K562 (cell line): ENCODE measurements around the gene RCOR2. TPM values are rescaled to one million over a fixed set of nuclear protein-coding genes. Genes with fewer than 3 reads are reported as not detected.
A peak's percentile ranks its signal among the peaks of the same experiment; 100 is the strongest.

Source experiments
- ATF1 ChIP-seq, 2 experiments: fragments of 450-650 bp in 1 of 2; IDR thresholded peaks; 2 replicates each; pipeline ENCODE4 v1.6.1; 2016; ENCODE audit warnings: missing compliant biosample characterization in 1 of 2, missing genetic modification characterization in 1 of 2
- CHD4 ChIP-seq: fragments of 200-600 bp; sonication (generic); IDR thresholded peaks from 3 replicates; pipeline ENCODE4 v1.6.1; 2012; ENCODE audit warnings: low read depth, mild to moderate bottlenecking, mixed read lengths, low read length, inconsistent platforms; ENCODE audit not compliant: insufficient read depth, insufficient replicate concordance, poor library complexity, severe bottlenecking
- GTF3C2 ChIP-seq: IDR thresholded peaks from 3 replicates; pipeline ENCODE4 v1.6.1; 2011; ENCODE audit warnings: borderline replicate concordance, mild to moderate bottlenecking, moderate library complexity; ENCODE audit not compliant: insufficient read length; ENCODE audit errors: extremely low read depth
- HEY1 ChIP-seq: fragments of 250-450 bp; sonication (Bioruptor Pico); IDR thresholded peaks from 2 replicates; pipeline ENCODE4 v1.5.0; 2020; ENCODE audit warnings: mild to moderate bottlenecking, moderate library complexity, borderline replicate concordance
- HMG20B ChIP-seq: fragments of 250-450 bp; sonication (Bioruptor Pico); IDR thresholded peaks from 2 replicates; pipeline ENCODE4 v1.5.0; 2021; ENCODE audit warnings: mild to moderate bottlenecking
- NR2F6 ChIP-seq: fragments of 450-650 bp; formaldehyde crosslinking; IDR thresholded peaks from 2 replicates; pipeline ENCODE4 v1.4.0; 2020; ENCODE audit warnings: mild to moderate bottlenecking
- SMAD4 ChIP-seq: fragments of 250-450 bp; sonication (Bioruptor Pico); conservative IDR thresholded peaks from 2 replicates; pipeline ENCODE4 v1.8.0; 2021; ENCODE audit warnings: inconsistent platforms, mild to moderate bottlenecking, moderate library complexity
- STAT5A ChIP-seq: IDR thresholded peaks from 2 replicates; pipeline ENCODE4 v1.6.1; 2012; ENCODE audit warnings: low read length, inconsistent platforms, borderline replicate concordance
- ZNF282 ChIP-seq: sonication (generic); formaldehyde crosslinking; IDR thresholded peaks from 2 replicates; pipeline ENCODE4 v1.8.1; 2023; ENCODE audit warnings: missing genetic modification reagents
- ZNF318 ChIP-seq, 2 experiments: fragments of 450-650 bp; IDR thresholded peaks; 2 replicates each; pipeline ENCODE4 v1.6.1; 2016; ENCODE audit warnings: mild to moderate bottlenecking in 2 of 2, borderline replicate concordance in 1 of 2, low read depth in 1 of 2, moderate library complexity in 1 of 2
- polyA plus RNA-seq, 8 experiments: library from polyadenylated mRNA; depleted of rRNA in 4 of 8; stranded (reverse) in 5 of 8; unstranded in 3 of 8; fragments of >200 nt; fragmentation: Nextera tagmentation in 2 of 8; fragmentation: Illumina TruSeq in 1 of 8; extraction: Ambion mirVana in 2 of 8; extraction: Trizol in 1 of 8; gene quantifications; 2 replicates each; pipeline versions ENCODE4 v1.2.1 to v1.2.3, GENCODE V29; 2011 to 2014; ENCODE audit warnings: inconsistent platforms in 1 of 8, missing spikeins in 1 of 8
- total RNA-seq, 7 experiments: library from RNA; depleted of rRNA in 6 of 7; stranded (reverse); fragments of >200 nt in 6 of 7; fragmentation: Illumina TruSeq in 2 of 7; extraction: Trizol in 2 of 7; gene quantifications; 2 replicates each; pipeline versions ENCODE4 v1.2.1 to v1.2.3, GENCODE V29; 2011 to 2021; ENCODE audit warnings: low replicate concordance in 1 of 7
- TF ChIP-seq, protein P1 (sequence below): sonication (generic); formaldehyde crosslinking; IDR thresholded peaks from 2 replicates; pipeline ENCODE4 v1.8.0; 2022; ENCODE audit warnings: missing genetic modification reagents, mild to moderate bottlenecking, moderate library complexity, borderline replicate concordance
- TF ChIP-seq, protein P2 (sequence below): fragments of 450-650 bp; formaldehyde crosslinking; IDR thresholded peaks from 2 replicates; pipeline ENCODE4 v1.4.0; 2022; ENCODE audit warnings: missing genetic modification characterization

The RCOR2 gene
- total and polyA plus RNA-seq, 9 of the 15 experiments (the other 6 are each of a cell fraction or from before 2014, with no cell fraction given): 0.04 to 6.5 (median 2.5) TPM; not detected in 1

GRCh38 chr11:63871962-63872799 lies 44.8 kb downstream of the RCOR2 start (continued):
- TF ChIP-seq ZNF318 (IDR thresholded peaks at IDR 0.05; ENCODE audit: borderline replicate concordance in 1 of 2, low read depth in 1 of 2): no peak
- TF ChIP-seq CHD4: no peak
- TF ChIP-seq STAT5A: peak; percentile 8; the same call in 1 of the 2 replicates
- no peak for TF ChIP-seq NR2F6 (CRISPR knock-in tag)
- no peak; the same call in 1 of the 2 replicates for TF ChIP-seq SMAD4 (CRISPR knock-in tag)
- TF ChIP-seq HMG20B (CRISPR knock-in tag): no peak
- no peak for TF ChIP-seq GTF3C2
- TF ChIP-seq ATF1 (CRISPR knock-in tag; IDR thresholded peaks at IDR 0.05): no peak
- TF ChIP-seq ATF1 (tag; IDR thresholded peaks at IDR 0.05): peak; percentile 47; the same call in 1 of the 2 replicates
- TF ChIP-seq, protein P1, sequence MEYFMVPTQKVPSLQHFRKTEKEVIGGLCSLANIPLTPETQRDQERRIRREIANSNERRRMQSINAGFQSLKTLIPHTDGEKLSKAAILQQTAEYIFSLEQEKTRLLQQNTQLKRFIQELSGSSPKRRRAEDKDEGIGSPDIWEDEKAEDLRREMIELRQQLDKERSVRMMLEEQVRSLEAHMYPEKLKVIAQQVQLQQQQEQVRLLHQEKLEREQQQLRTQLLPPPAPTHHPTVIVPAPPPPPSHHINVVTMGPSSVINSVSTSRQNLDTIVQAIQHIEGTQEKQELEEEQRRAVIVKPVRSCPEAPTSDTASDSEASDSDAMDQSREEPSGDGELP (CRISPR knock-in tag): peak; percentile 88
- TF ChIP-seq ZNF282 (CRISPR knock-in tag): no peak
- no peak for TF ChIP-seq HEY1 (CRISPR knock-in tag)
- TF ChIP-seq, protein P2, sequence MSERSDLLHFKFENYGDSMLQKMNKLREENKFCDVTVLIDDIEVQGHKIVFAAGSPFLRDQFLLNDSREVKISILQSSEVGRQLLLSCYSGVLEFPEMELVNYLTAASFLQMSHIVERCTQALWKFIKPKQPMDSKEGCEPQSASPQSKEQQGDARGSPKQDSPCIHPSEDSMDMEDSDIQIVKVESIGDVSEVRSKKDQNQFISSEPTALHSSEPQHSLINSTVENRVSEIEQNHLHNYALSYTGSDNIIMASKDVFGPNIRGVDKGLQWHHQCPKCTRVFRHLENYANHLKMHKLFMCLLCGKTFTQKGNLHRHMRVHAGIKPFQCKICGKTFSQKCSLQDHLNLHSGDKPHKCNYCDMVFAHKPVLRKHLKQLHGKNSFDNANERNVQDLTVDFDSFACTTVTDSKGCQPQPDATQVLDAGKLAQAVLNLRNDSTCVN (CRISPR knock-in tag): no peak
